ENCODE data around the gene GABRB1.
"Not testable (repeated sequence)": the region's sequence is repeated elsewhere in the genome, so short reads cannot be mapped to it uniquely, and the experiment has no call there.

The GABRB1 gene

DNA sequence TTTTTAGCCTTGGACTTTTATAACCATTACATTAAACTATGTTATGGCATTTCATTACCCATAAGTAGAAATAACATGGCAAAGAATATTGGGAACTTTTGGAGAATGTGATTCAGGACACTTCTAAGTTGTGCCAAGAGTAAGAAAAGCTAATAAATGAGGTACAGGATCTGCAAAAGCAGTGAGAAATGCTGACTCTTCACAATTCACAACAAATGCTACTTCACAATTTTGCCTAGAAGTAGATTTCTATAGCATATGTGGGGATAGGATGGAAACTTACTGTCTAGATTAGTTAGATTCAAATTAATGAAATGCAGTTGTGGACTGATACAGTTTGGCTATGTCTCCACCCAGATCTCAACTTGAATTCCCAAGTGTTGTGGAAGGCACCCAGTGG lies 258.4 kb downstream of the GABRB1 start:
- no peaks in the 10 kb centered on the region for H3K9me3 ChIP-seq (ENCODE audit: insufficient read depth, low read length)
- no peak overlapping the region for H3K4me3 ChIP-seq (ENCODE audit: low read length)
- H3K9ac ChIP-seq (ENCODE audit: low read length): no peak overlapping the region
- no peak overlapping the region for H2AFZ ChIP-seq (ENCODE audit: low read depth, low read length)
- H3K36me3 ChIP-seq (replicated peaks; ENCODE audit: low read depth, low read length): no peaks in the 10 kb centered on the region
- peaks cover 6% of the 10 kb centered on the region for H3K4me1 ChIP-seq (ENCODE audit: low read length)
- TF ChIP-seq EZH2phosphoT487 (IDR thresholded peaks at IDR 0.05; ENCODE audit: low read depth): no peak
- no peak for TF ChIP-seq CTCF (IDR thresholded peaks at IDR 0.05; ENCODE audit: low read depth, low read length)
- H4K20me1 ChIP-seq (ENCODE audit: insufficient read depth, low read length): no peaks in the 10 kb centered on the region
- no peak overlapping the region for H3K4me2 ChIP-seq (ENCODE audit: low read length)
- H3K27me3 ChIP-seq (ENCODE audit: low read depth, low read length): no peaks in the 10 kb centered on the region
- H3K79me2 ChIP-seq (ENCODE audit: low read length): no peaks in the 10 kb centered on the region
- H3K27ac ChIP-seq (ENCODE audit: low read length): no peak overlapping the region

- H2AFZ ChIP-seq (ENCODE audit: low read depth, low read length): not testable (repeated sequence)
These were observed 259.5 kb downstream of the GABRB1 start for GRCh38 chr4:47290873-47291272.

DNA sequence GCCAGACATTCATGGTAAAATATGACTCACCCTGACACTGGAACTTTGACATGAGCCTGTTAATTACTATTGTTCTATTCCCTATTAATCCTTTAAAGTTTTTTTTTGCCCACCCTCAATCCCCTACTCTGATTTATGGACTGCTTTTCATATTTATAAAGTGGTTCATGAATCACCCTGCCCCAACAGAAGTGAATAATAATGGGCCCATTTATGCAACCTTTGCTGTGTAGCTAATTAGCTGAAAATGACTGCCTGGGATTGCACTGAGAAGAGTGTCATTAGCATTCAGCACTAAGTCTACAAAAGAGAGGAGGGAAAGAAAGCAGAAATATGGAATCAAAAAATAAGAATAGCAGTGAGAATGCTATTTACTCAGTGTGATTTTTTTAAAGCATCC lies 277.8 kb downstream of the GABRB1 start:
- H3K9me3 ChIP-seq (ENCODE audit: insufficient read depth, low read length): no peaks in the 10 kb centered on the region
- H4K20me1 ChIP-seq (ENCODE audit: insufficient read depth, low read length): no peaks in the 10 kb centered on the region
- H3K4me1 ChIP-seq (ENCODE audit: low read length): no peaks in the 10 kb centered on the region
- H2AFZ ChIP-seq (ENCODE audit: low read depth, low read length): no peak overlapping the region
- no peaks in the 10 kb centered on the region for H3K36me3 ChIP-seq (replicated peaks; ENCODE audit: low read depth, low read length)
- no peak overlapping the region for H3K27ac ChIP-seq (ENCODE audit: low read length)
- no peaks in the 10 kb centered on the region for H3K27me3 ChIP-seq (ENCODE audit: low read depth, low read length)
- no peaks in the 10 kb centered on the region for H3K79me2 ChIP-seq (ENCODE audit: low read length)
- H3K9ac ChIP-seq (ENCODE audit: low read length): no peak overlapping the region
- no peak for TF ChIP-seq EZH2phosphoT487 (IDR thresholded peaks at IDR 0.05; ENCODE audit: low read depth)
- H3K4me2 ChIP-seq (ENCODE audit: low read length): no peak overlapping the region
- no peak overlapping the region for H3K4me3 ChIP-seq (ENCODE audit: low read length)

More at GRCh38 chr4:47290873-47291272, 259.5 kb downstream of the GABRB1 start:
- not testable (repeated sequence) for H3K4me3 ChIP-seq (ENCODE audit: low read length); H3K79me2 ChIP-seq (ENCODE audit: low read length); H4K20me1 ChIP-seq (ENCODE audit: insufficient read depth, low read length); H3K9ac ChIP-seq (ENCODE audit: low read length); H3K4me1 ChIP-seq (ENCODE audit: low read length); H3K9me3 ChIP-seq (ENCODE audit: insufficient read depth, low read length); H3K27me3 ChIP-seq (ENCODE audit: low read depth, low read length); H3K4me2 ChIP-seq (ENCODE audit: low read length); H3K36me3 ChIP-seq (replicated peaks; ENCODE audit: low read depth, low read length); H3K27ac ChIP-seq (ENCODE audit: low read length)

- no peaks in the 10 kb centered on the region for H3K36me3 ChIP-seq (replicated peaks; ENCODE audit: low read depth, low read length)
- H3K9me3 ChIP-seq (ENCODE audit: insufficient read depth, low read length): no peaks in the 10 kb centered on the region
- no peak overlapping the region for H3K9ac ChIP-seq (ENCODE audit: low read length)
- no peak for TF ChIP-seq EZH2phosphoT487 (IDR thresholded peaks at IDR 0.05; ENCODE audit: low read depth)
- no peak for TF ChIP-seq CTCF (IDR thresholded peaks at IDR 0.05; ENCODE audit: low read depth, low read length)
- no peak overlapping the region for H3K4me2 ChIP-seq (ENCODE audit: low read length)
- no peaks in the 10 kb centered on the region for H3K79me2 ChIP-seq (ENCODE audit: low read length)
- H3K4me3 ChIP-seq (ENCODE audit: low read length): no peak overlapping the region
- H3K4me1 ChIP-seq (ENCODE audit: low read length): peaks cover 11% of the 10 kb centered on the region
- H3K27me3 ChIP-seq (ENCODE audit: low read depth, low read length): no peaks in the 10 kb centered on the region
- no peaks in the 10 kb centered on the region for H4K20me1 ChIP-seq (ENCODE audit: insufficient read depth, low read length)
- H3K27ac ChIP-seq (ENCODE audit: low read length): no peak overlapping the region
- H2AFZ ChIP-seq (ENCODE audit: low read depth, low read length): no peak overlapping the region
These were observed 280.8 kb downstream of the GABRB1 start for GRCh38 chr4:47312170-47312569.

- no peak overlapping the region for H3K9ac ChIP-seq (ENCODE audit: low read length)
- H3K4me2 ChIP-seq (ENCODE audit: low read length): no peak overlapping the region
- no peak overlapping the region for H2AFZ ChIP-seq (ENCODE audit: low read depth, low read length)
- peaks cover 11% of the 10 kb centered on the region for H3K4me1 ChIP-seq (ENCODE audit: low read length)
- H3K27ac ChIP-seq (ENCODE audit: low read length): no peak overlapping the region
- H3K27me3 ChIP-seq (ENCODE audit: low read depth, low read length): no peaks in the 10 kb centered on the region
- no peaks in the 10 kb centered on the region for H3K36me3 ChIP-seq (replicated peaks; ENCODE audit: low read depth, low read length)
- H4K20me1 ChIP-seq (ENCODE audit: insufficient read depth, low read length): no peaks in the 10 kb centered on the region
- H3K79me2 ChIP-seq (ENCODE audit: low read length): no peaks in the 10 kb centered on the region
- TF ChIP-seq CTCF (IDR thresholded peaks at IDR 0.05; ENCODE audit: low read depth, low read length) (no peak), EZH2phosphoT487 (IDR thresholded peaks at IDR 0.05; ENCODE audit: low read depth) (no peak)
- no peaks in the 10 kb centered on the region for H3K9me3 ChIP-seq (ENCODE audit: insufficient read depth, low read length)
- H3K4me3 ChIP-seq (ENCODE audit: low read length): no peak overlapping the region
These were observed 282.0 kb downstream of the GABRB1 start for GRCh38 chr4:47313384-47313783.
